ENCODE data around the gene SCN4B.

DNA sequence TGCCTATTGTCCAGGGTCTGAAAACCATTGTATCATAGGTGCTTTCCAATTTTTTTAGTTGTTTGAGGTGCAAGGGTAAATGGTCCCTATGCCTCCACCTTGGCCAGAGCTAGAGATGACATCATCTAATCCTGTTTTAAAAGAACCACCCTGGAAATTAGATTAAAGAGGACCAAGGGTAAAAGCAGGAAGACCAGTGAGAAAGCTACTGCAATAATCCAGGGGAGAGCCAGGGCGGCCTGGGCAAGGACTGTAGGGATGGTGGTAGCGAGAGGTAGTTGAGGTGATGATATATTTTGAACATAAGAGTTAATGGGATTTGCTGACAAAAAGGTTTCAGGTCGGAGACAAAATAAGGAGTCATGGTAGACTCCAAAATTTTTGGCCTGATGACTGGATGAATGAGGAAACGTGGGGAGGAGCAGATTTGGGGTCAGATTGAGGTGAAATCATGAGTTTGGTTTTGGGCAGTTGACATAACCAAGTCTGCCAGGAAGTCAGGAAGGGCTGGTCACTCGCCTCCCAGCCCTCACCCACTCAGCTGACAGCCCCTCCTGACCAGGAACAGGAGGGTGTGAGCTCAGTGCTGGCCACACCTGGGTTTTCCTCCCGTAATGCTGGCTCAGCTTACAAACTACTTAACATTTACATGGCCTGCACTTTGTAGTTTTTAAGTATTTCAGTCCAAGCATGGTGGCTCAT, 23.0 kb downstream of the SCN4B start:
- TF ChIP-seq, protein P1, sequence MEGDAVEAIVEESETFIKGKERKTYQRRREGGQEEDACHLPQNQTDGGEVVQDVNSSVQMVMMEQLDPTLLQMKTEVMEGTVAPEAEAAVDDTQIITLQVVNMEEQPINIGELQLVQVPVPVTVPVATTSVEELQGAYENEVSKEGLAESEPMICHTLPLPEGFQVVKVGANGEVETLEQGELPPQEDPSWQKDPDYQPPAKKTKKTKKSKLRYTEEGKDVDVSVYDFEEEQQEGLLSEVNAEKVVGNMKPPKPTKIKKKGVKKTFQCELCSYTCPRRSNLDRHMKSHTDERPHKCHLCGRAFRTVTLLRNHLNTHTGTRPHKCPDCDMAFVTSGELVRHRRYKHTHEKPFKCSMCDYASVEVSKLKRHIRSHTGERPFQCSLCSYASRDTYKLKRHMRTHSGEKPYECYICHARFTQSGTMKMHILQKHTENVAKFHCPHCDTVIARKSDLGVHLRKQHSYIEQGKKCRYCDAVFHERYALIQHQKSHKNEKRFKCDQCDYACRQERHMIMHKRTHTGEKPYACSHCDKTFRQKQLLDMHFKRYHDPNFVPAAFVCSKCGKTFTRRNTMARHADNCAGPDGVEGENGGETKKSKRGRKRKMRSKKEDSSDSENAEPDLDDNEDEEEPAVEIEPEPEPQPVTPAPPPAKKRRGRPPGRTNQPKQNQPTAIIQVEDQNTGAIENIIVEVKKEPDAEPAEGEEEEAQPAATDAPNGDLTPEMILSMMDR (IDR thresholded peaks at IDR 0.05): no peak
- no peak for TF ChIP-seq POLR2A (IDR thresholded peaks at IDR 0.05)
